OCI-M2 (cell line): ENCODE measurements around the gene ZC3H7B.
"Not testable (repeated sequence)": the region's sequence is repeated elsewhere in the genome, so short reads cannot be mapped to it uniquely, and the experiment has no call there.

Source experiments
- DNase-seq: peaks from one replicate; lab custom pipeline; 2025; ENCODE audit not compliant: unreplicated experiment; lab: John Stamatoyannopoulos, UW

ZC3H7B gene, protein sequence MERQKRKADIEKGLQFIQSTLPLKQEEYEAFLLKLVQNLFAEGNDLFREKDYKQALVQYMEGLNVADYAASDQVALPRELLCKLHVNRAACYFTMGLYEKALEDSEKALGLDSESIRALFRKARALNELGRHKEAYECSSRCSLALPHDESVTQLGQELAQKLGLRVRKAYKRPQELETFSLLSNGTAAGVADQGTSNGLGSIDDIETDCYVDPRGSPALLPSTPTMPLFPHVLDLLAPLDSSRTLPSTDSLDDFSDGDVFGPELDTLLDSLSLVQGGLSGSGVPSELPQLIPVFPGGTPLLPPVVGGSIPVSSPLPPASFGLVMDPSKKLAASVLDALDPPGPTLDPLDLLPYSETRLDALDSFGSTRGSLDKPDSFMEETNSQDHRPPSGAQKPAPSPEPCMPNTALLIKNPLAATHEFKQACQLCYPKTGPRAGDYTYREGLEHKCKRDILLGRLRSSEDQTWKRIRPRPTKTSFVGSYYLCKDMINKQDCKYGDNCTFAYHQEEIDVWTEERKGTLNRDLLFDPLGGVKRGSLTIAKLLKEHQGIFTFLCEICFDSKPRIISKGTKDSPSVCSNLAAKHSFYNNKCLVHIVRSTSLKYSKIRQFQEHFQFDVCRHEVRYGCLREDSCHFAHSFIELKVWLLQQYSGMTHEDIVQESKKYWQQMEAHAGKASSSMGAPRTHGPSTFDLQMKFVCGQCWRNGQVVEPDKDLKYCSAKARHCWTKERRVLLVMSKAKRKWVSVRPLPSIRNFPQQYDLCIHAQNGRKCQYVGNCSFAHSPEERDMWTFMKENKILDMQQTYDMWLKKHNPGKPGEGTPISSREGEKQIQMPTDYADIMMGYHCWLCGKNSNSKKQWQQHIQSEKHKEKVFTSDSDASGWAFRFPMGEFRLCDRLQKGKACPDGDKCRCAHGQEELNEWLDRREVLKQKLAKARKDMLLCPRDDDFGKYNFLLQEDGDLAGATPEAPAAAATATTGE

DNA sequence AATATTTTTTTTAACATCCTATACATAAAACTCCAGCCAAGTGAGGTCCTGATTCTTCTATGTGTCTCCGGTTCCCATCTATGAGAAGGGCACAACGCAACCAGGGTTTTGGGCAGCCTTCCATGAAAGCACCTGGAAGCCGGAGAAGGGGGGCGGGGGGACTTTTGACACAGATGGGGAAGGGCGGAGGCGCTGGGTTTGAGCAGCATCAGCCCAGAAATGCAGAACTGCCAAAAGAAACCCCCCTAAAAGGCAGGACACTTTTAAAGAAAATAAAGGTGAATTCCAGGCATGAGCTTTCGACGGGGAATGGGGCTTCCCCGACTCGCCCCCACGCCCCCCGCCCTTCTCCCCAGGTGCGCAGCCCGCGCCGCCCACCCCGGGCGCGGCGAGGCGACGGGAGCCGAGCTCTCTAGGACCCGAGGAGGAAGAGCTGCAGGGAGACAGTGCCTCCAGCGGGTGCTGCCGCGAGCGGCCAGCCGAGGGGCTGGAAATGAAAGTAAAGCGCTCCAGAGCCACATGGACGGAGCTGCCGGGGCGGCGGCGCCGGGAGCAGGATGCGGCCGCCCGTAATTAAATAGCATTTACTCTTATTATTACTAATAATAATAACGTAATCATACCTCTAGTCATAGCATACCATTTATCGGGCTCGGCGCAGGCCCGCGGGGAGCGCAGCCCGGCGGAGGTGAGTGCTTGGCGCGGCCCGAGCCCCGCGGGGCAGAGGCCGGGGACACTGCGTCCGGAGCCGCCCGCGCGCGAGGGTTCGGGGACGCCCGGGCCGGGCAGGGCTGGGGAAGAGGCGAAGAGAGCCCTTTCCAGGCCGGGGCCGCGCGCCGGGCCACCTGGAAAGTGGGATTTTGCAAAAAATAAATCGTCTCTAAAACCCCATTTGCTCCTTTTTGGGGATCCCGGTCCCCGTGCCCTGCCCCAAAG is at the start of gene ZC3H7B:
Gene ZC3H7B, plus strand, starts transcription at position 441 of the 936 bp plus-strand sequence. CDS start 19,136 bp downstream, outside the sequence.
- DNase-seq, result no peak

DNA sequence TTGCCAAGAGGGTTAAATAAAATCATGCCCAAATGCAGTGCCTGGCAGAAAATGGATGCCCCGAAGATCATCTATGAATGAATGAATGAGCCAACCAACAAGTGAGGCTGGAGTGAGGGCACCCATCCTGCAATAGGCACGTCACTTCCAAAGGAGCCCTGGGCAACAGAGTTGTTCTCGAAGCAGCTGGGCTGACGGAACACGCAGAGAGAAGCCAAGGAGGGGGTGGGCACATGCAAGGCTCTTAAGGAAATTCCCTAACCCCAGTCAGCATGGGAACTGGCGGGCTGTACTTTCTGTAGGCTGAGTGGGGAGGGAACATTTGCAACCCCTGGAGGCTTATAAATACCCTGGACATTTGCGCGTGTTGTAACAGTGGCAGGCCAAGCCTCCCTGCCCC is 49.0 kb upstream of the ZC3H7B start:
- DNase-seq, result no peak

DNA sequence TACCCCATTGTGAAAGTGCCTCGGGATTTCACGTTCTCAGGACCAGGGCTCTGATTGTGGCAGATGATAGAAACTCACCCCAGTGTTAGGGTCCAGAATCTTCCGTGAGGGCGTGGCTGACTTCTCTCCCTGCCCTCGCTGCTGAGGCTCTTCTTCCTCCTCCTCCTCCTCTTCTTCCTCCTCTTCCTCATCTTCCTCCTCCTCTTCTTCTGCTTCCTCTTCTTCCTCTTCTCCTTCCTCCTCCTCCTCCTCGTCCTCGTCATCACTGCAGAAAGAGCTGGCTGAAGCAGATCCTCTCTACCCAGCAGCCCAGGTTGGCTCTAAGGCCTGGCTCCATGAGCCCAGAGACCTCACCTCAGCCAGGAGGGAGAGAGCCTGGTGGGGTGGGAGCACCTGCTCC is 47.1 kb upstream of the ZC3H7B start:
- no peak for DNase-seq

DNA sequence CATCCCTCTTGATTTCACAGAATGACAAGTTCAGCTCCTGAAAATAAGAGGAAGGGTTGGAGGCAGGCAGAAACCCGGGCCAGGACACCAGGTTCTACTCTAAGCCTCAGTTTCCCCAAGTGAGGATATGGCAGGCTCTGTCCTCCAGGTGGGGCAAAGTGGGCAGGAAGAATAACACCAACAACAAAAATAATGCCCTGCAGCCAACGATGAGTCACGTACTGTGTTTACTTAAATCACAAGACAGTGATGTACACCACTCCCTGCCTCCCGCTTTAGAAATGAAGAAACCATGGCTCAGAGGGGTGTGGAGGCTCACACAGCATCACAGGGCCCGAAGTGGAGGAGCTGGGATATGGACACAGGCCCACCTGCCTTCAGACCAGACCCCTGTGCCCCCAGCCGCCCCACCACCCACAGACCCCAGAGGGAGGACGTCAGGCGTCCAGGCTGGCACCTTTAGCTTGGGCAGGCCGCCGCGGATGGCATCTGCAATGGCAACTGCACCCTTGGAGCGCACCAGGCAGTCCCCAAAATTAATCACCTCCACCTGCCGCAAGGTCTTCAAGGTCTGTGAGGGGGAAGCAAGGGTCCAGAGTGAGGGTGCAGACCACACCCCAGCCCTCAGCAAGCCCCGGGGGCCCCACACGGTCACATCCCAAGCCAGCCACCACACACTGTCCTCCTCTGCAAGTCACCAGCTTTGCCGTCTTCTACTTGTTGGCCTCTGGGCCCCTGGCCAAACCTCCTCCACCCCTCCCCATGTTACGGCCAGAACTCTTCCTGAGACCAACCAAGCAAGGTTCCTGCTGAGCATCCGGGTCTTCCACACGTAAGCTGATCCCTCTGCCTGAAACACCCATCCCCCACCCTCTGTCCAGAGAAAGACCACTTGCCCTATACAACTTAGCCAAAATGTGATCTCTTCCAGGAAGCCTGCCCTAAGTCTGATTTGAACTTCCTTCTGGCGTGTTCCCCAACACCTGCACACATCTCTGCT is 44.8 kb upstream of the ZC3H7B start:
- DNase-seq, result no peak

DNA sequence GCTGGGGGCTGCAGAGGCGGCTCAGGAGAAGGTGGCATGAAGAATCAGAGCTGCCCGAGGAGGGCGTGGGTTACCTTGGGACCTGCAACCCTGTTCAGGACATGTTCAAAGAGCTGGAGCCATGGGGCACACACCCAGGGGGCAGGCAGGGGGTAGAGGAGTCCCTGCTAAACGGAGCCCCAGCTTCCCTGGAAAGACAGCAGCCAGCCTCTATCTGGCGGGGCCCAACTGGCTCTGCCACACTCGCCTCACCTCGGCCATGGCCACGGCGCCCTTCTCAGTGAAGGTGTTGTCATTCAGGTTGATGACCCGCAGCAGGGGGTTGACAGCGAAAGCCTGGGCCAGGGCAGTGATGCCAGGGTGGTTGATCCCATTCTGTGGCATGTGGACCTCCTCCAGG is 43.6 kb upstream of the ZC3H7B start:
- DNase-seq, result no peak

DNA sequence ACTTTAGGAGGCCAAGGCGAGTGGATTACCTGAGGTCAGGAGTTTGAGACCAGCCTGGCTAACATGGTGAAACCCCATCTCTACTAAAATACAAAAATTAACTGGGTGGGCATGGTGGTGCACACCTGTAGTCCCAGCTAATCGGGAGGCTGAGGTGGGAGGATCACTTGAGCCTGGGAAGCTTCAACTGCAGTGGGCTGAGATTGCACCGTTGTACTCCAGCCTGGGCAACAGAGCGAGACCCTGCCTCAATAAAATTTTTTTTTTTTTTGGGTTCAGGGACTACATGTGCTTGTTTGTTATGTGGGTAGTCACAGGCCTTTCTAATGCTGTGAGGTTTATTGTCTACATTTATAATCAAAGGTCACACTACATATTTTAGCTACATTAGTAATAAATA is 41.6 kb upstream of the ZC3H7B start:
- not testable (repeated sequence) for DNase-seq

DNA sequence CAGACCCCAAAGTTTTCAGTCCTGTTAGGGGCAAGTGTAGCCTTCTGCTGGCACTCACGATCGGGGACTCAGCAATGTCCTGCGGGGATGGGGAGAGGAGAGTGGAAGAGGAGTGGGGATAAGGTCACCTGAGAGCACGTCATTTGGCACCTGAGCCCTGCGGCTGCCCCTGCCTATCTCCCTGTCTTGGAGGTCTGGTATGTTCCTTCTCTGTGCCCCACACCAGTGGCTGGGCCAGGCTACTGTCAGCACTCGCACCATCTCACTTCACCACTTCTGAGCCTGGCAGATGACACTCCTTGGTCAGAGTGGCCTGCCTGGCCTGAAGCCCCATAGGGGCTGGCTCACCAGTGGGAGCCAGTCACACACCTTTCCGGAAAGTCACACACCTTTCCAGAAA is 40.5 kb upstream of the ZC3H7B start:
- DNase-seq, result no peak

DNA sequence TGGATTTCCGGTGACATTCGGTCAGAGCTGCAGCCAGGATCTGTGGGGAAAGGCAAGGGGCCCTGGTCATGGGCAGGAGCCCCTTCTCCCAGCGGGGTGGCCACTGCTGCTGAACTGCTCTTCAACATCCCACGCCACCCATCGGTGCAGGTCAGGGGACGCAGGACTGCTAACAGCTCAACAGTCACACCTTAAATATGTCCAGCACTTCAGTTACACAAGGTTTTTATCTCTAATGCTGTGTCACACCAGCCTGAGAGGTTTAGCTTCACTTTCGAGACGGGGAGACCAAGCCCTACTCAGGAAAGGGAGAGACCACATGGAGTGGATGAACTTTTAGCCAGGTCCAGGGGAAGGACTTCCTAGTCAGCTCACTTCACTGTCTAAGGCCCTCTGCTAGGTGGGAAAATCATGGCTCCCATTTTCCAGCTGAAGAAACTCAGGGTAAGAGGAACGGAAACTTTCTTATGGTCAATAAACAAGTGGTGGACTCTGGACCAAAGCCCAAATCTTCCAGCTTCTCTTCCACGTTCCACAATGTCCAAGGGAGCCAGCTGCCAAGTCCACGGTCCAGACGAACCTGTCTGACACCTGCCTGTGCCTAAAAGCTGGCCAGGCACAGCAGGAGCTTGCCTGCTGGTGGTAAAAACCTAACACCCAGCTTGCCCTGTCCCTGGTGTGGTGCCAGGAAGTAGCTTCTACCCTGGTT is 39.6 kb upstream of the ZC3H7B start:
- DNase-seq, result no peak

DNA sequence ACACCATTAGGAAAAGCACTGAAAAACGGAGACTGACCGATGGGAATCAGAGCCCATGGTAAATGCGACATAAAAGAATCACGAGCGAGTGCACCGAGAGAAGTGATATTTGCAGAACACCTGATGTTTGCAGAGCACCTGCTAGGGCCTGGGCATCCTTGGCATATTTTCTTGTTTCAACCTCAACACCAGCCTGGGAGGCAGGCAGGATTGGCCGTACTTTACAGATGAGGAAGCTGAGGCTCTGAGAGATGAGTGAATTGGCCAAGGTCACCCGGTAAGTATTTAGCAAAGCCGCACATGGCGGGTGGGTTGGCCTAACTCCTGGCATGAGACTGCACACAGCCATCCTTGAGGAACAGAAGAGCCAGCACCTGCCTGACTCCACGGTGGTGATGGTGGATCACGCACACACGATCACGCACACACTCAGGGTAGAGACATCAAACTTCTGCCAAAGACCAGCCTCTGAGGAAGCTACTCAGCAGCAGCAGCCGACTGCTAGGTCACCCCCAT is 39.0 kb upstream of the ZC3H7B start:
- DNase-seq, result no peak

DNA sequence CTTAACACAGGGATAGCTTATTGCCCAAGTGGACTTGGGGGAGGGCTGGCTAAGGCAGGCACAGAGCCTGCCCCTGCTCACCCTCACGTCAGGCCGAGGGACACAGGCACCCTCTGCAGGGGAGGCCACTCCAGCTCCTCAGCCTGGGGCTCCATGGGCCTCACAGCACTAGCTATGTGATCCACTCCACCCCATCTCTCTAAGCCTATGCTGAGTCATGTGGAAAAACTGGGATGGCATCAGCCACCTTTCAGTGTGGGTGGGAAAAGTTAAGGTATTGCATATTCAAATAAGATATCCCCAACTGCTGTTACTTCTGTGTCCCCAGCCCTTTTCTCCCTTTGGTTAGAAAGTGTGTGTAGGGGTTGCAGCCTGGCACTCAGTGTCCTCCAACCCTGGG is 37.6 kb upstream of the ZC3H7B start:
- no peak for DNase-seq

DNA sequence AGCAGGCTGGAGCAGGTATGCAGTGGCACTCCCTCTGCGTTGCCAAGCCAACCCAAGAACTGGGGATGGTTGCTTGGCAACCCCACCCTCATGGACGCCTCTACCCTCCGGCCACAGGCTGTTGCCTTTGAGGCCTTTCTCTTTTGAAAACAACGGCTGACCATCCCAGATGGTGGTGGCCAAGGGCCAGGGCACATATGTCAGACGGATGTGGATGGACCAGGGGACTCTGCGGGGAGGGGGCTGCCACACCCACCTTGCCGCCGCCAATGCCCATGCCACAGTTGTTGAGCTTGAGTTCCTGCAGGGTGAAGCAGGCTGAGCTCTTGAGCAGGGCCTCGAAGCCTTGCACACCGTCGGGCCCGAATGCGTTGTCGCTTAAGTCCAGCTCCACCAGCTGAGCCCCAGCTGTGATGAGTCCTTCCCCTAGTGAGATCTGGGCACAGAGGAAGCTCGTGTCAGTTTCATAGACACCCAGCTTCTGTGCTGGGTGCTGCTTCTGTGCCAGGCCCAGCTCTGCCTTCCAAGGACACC is 36.9 kb upstream of the ZC3H7B start:
- DNase-seq, result no peak

DNA sequence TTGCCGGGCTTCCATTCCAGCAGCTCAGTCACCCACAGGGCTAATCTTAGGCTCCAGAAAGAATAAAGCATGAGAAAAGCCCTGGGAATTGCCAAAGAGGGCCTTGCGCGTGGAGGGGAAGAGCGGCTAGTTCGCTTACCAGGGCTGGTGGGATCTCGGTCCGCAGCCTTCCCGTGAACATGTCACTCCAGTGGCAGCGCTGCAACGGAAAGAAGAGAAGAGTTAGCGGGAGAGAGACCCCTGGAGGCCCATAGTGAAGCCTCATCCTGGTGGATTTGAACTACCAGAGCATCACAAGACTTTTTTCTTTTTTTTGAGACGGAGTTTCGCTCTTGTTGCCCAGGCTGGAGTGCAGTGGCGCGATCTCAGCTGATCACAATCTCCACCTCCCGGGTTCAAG is 33.4 kb upstream of the ZC3H7B start:
- no peak for DNase-seq

DNA sequence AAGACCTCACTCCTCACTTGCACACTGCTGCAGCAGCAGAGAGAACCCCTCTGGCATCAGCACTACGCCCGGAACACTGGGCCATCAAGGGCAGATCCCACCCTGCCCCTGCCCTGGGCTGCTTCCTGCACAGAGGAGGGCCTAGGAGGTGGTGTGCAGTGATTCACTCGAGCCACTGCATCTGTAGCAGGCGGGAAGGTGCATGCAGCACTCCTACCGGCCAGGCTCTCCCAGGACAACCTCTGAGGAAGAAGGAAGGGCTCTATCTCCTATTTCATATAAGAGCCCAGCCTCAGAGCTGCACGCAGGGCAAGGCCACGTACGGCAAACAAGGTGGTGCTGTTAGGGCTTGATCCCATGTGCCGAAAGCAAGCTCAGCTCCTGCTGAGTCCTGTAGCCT is 29.5 kb upstream of the ZC3H7B start:
- no peak for DNase-seq

DNA sequence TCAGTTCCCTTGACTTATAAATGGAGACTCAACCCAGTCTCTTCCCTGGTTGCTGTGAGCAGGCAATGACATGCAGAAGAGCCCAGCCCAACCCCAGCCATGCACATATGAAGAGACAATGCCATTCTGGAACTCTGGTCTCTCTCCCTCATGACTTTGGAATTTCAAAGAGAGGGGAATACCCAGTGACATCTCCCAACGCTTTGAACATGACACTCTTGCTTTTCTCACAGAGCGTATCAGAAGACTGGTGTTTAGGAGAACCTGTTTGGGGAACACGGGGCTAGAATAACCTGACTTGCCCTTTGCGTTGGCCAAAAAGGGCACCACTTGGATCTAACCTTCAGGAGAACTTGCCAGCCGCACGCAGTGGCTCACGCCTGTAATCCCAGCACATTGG is 28.2 kb upstream of the ZC3H7B start:
- no peak for DNase-seq

DNA sequence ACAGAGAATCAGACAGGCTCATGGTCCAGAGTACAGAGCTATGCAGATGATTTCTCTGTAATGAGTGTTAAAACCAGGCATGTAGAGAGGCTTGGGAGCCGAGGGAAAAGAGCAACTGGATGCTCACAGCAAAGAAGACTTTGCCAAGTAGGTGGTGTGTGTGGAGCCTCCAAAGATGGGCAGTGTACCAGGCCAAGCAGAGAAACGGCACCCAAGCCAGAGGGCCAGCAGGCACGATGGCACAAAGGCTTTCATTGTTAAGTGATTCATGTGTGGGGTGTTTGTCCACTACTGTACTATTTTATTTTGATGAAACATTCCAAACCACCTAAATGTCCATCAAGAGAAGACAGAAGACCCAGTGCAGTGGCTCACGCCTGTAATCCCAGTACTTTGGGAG is 26.5 kb upstream of the ZC3H7B start:
- DNase-seq, result no peak

DNA sequence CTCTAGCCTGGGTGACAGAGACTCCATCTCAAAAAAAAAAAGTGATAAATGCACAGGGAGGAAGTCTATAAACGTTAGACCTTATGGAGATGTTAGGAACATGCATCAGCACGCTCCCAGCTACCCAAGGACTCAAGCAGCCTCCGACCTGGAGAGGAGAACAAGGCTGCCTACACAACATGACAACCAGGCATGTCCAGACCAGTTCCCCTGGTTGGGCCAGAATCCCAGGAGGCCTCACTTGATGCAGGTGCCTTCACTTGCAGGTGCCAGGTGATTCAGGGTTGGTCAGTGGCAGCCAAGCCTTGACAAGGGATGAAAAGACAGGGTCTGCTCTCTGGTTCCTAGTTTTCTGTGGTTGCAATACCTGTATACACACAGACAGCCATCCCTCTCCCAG is 21.3 kb upstream of the ZC3H7B start:
- no peak for DNase-seq

DNA sequence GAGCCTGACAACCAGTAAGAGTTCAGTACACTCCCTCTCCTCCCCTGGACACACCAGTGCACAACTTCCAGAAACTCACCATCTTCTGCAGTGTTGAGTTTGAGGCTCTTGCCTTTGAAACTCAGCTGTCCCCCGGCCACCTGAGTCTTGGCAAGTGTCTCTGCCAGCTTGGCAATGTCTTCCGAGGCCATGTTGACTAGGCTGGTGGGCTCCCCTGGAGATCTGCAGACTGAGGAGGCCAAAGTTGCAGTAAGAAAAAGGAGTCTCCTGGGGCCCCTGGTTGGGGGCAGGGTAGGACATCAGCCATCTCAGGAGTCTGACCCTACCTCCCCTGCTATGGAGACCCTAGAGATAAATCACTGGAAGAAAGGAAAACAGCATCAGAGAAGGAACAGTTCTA is 20.5 kb upstream of the ZC3H7B start:
- DNase-seq, result no peak

DNA sequence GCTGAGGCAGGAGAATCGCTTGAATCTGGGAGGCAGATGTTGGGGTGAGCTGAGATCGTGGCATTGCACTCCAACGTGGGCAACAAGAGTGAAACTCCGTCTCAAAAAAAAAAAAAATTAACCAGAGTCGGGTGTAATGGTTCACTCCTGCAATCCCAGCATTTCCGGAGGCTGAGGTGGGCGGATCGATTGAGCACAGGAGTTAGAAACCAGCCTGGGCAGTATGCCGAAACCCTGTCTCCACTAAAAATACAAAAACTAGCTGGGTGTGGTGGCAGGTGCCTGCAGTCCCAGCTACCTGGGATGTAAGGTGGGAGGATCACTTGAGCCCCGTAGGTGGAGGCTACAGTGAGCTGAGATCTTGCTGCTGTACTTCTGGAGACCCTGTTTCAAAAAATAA is 16.9 kb upstream of the ZC3H7B start:
- DNase-seq, result no peak

DNA sequence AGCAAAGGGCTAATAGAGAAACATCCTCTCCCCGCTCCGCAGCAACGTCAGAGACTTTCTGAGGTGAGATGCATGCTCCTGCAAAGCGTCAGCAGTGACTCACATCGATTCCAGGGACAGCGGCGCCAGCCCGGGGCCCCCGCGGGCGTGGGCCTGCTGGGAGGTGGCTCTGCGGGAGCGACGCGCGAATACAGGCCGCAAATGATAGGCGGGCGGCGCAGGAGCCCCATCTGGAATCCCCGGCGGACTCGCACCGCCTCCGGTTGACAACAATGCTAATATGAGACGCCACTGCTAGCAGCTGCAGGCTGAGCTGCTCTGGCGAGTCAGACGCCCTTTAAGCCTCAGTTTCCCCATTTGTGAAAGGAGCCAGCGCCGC is 15.9 kb upstream of the ZC3H7B start:
- DNase-seq, result no peak
